ENCODE data around the gene TMEM163.

Gene TMEM163

DNA sequence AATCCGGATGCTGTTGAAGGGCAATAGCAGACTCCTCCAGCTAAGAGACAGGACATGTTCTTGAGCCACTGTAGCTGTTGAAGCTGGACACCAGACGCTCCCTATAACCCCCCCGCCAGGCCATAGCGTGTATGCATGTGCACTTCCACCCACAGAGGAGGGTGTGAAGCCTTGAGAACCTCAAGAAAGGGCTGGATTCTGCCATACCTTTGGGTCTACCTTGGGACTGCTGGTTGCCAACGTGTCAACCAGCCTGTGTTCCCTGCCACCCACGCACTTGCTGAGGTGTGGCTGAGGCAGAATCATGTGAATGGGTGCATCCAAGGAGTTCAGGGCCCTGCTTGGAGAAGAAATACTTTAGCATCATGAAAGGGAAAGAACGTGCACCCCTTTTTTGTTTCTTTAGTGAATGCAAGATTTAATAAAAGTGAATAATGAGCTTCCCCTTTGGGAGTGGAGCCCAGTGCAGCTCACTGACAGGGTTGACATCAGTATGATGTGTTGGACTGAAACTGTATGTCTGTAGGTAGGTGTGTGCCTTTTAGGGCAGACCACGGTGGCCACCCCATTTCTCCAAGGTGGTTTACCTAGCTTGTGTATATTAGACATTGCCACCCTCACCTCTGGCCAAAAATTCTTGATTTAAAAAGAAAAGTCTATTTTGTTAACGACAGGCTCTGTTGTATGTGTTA is 266.6 kb downstream of the TMEM163 start:
- no peak for DNase-seq

DNA sequence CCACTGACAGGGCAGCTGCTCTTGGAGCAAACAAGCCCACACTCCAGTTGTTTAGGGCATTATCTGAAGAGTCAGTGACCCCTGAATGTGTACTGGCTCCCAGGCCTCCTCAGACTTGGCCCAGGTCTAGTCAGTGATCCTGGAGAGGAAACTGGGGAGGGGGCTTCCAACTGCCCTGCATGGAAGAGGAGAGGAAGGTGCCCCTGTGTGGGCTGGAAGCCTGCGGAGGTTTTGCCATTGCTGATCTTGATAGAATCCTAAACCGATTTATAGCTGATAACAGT is 267.5 kb downstream of the TMEM163 start:
- no peak for DNase-seq

DNA sequence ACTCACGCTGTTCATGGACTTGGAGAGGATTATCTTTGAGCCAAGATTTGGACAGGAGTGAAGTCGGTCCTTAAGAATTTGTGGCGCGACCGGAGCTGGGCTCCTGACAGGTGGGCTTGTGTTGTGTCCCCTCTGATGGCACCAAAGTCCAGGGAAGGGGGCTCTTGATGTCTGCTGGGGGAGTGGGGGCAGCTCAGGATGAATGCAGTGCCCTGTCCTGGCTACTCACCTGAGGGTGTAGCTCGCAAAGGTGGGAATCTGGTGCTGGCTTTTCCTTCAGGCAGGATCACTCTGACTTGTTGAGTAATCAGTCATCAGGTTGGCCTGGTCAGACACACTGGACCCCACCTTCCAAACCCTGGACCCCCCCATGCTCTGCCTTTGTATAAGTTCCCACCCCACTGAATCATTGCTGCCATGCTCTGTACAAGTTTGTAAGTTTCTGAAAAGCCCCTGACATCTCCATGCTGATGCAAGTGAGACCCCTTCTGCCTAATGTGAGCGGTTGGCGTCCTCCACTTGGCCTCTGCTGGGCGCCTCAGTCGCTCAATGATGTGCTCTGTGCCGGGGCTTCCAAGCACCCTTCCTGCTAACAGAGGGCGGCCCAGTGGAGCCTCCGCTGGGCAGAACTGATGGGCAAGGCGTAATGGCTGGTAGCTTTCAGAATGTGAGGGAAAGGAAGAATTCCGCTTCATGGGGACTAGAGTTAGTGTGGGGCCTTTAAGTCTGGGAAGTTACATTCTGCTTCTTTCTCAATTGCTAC is 268.9 kb downstream of the TMEM163 start:
- no peak for DNase-seq

DNA sequence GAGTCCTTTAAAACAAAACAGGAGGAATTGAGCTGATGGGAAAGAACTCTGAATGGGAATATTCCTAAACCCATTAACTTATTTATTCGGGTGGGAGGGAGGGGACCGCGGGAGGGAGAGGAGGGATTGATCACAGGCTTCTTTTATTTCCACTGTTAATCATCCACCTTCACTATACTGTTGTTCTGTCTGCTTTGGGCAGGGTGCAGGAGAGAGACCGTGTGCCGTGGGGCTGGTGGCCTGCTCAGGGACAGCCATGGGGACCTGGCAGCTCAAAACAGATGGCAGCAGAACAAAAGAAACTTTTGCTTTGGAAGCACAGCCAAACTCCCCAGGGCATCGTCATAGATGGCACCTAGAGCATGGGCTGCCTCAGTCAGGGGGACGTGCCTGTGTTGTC is 269.6 kb downstream of the TMEM163 start:
- DNase-seq = no peak

DNA sequence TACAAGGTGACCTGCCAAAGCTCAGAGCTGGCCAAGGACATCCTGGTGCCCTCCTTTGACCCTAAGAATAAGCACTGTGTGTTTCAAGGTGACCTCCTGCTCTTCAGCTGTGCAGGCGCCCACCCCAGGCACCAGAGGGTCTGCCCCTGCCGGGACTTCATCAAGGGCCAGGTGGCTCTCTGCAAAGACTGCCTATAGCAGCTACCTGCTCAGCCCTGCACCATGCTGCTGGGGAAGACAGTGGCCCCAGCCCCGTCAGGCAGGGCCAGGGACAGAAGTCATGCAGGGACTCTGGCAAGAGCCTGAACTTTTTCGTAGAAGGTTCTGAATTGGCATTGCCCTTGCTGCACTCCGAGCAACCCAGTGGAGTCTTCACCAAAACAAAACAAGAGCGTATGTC is 270.1 kb downstream of the TMEM163 start:
- no peak for DNase-seq

DNA sequence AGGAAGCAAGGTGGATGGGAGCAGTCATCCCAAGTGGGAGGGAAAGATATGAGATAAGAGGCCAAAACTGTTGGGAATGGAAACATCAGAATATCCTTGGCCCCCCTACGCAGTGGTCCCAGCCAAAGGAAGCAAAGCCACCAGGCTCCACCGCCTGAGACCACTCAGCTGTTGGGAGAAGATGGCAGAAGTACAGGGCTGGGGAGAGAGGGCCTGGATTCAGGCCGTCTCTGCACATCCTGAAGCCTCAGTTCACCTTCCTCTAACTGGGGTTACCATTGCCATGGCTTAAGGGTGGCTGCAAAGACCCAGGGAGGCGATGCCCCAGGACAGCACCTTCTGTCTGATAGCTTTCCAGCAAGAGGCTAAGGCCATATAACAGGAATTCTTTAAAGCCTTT is 271.1 kb downstream of the TMEM163 start:
- no peak for DNase-seq

DNA sequence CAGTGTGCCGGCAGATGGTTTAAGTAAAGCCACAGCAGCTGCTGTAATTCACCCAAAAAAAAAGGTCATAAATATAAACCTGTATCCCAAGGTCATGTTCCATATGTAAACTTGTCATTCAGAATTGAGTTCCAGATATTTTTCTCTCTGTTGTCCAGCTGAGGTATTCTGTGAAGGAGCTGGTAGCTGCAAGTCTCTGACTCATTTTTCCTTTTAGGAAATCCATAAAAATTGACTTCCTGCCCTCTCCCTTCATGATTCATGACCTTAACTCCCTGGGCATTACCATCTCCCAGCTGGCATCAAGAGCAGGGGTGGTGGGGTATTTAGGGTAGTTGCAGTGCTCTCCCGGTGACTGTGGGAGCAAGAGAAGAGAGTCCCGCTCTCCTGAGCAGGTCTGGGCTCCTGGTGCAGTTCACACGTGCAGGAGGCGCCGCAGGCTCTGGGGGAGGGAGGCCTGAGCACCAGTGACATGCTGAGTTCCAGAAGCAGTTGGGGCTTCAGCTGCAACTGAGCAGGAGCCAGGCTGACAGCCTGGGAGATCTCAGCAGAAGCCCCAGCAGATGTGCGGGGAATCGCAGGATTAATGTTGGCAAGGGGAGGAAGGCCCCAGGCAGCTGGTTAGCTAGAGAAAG is 272.3 kb downstream of the TMEM163 start:
- no peak for DNase-seq

DNA sequence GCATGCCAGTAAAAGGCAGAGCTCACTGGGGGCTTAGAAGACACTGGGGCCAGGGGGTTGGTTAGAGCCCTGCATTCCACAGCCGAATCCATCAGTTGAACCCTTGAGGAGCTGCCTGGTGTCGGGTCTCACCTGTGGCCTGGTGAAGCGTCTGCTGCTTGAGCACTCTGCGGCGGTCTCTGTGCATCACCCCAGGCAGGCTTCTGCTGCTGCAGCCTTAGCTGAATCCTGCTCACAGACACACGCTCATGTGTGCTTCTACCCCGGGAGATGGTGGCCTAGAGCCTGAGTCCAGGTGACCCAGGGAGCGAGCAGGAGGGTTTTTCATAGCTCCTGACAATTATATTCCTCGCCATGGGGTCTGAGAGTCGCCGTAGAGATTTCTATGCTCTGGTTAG is 272.8 kb downstream of the TMEM163 start:
- DNase-seq = no peak

DNA sequence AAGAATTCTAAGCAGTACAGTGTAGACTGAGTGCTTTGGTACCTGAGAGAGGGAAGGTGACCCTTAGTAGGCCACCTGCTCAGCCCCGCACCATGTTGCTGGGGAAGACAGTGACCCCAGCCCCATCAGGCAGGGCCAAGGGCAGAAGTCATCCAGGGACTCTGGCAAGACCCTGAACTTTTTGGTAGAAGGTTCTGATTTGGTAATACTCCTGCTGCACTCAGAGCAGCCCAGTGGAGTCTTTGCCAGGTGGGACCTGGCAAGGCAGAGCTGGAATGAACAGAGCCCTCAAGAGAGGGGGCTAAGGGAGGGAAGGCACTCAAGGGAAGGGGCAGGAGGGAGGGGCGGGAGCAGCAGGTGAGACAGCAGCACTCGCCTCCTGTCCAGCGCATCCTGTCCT is 273.7 kb downstream of the TMEM163 start:
- DNase-seq = no peak

DNA sequence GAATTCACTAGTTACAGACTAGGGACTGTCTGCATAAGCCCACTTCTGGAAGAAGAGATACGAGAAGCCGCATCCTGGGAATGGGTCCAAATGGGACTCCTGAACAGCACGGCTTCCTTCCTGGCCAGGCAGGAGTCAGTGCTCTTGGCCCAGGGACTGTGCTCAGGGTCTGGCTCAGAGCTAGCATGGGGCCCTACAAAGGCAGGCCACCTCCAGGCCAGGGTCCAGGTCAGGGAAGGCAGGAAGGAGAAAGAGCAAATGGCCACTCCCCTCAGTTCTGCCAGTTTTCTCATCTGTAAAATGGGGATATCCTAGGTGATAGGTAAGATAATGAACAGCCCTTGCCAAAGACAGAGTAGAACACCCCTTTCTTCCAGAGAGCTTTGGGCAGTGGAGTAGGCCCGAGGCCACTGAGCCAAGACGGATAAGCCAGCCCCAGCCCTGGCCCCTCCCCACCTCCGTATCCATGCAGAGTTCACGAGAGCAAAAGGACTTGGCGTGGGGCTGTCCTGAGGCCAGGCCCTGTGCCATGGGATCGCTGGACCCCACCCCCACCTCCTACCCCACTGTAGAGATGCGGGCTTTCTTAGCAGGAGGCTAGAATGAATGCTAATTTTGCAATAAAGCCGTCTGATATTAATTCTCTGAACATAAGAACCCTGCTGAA is 274.9 kb downstream of the TMEM163 start:
- no peak for DNase-seq

DNA sequence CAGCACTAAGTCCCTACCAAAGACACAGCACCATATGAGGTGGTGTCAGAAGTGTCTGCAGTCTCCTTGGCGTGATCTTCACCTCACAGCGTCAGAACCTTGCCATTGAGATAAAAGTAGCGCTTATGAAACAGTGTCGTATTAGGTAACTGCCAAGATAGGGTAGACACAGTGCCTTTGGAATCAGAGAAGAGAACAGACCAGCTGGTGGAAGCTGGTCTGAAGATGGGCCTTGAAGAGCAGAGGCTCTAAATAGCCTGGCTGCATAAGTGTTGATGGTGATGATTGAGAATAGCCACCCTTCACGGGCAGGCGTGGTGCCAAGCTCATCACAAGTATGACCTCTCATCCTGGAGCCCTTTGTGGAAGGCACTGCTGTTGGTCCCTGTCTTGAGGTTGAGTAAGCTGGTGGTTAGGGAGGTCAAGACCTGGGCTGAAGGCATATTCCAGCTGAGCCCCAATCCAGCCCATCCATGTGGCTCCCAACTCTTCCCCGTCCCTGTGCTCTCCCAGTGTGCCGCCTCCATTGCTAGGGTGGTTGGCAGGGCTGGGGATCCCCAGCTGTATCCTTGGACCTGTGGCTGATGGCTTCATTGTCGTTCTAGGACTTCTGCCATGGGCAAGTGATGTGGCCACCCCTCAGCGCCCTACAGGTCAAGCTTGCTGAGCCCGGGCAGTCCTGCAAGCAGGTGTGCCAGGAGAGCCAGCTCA is 277.5 kb downstream of the TMEM163 start:
- no peak for DNase-seq

DNA sequence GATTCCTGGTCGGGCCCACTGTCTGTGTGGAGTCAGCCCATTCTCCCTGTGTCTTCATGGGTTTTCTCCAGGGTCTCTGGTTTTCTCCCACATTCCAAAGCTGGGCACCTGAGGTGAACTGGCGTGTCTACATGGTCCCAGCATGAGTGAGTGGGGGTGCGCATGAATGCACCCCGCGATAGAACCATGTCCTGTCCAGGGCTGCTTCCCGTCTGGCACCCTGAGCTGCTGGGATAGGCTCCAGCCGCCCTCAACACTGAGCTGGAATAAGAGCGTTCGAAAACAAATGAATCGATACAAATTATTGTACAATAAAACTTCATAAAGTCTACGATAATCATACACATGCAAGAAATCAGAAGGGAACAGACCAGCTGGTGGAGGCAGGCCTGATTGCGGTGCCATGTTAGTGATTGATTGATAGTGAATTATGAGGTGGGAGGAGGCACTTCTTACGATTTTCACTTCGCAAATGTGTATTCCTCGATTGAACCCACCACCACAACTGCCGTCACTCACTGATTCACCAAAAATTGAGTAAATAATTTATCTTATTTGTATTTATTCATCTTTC is 278.4 kb downstream of the TMEM163 start:
- no peak for DNase-seq

DNA sequence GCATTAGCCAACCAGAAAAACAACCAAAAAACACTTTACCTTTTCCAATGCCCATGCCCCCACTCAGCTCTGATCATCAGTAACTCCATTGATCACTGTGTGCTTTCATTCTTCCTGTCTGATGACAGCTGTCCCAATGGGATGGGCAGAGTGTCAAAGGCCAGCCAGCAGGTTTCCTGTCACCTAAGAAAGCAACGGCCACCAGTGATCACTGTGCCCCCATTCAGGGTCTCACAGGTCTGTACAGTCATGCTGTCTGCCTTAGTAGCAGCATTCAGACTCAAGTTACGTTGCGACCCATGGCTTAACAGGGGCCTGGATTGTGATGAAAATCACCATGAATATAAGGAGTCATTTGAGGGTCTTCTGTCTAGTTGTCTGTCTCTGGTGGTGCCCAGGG is 280.4 kb downstream of the TMEM163 start:
- DNase-seq = no peak

DNA sequence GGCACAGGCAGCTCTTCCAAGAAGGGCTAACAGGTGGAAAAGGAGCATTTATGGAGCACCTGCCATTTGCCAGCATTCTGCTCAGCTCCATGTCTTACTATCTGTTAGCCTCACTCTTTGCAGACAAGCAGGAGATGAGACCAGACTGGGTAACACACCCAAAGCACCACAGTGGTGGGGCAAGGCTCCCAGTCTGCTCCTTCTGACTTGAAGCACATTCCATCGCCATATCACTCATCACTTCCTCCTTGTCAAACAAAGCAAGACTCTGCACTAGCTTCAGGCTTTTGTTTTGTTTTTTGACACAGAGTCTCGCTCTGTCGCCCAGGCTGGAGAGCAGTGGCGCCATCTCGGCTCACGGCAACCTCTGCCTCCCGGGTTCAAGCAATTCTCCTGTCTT is 282.1 kb downstream of the TMEM163 start:
- no peak for DNase-seq

DNA sequence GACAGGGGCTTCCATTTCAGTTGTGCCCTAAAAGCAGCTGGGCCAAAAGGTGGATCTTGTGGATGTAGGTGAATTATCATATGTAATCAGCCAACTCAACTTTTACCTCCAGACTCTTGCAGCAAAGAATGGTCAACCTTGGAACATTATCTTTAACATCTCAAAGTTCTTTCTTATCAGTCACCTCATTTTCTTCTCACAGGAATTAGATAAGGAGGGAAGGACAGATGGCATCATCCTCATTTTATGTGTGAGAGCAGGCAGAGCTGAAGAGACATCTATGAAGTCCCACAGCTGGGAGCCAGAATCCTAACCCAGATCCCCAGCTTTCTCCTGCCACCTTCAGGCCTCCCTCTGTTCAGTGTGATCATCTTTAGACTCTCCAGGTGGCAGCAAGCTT is 282.9 kb downstream of the TMEM163 start:
- no peak for DNase-seq

DNA sequence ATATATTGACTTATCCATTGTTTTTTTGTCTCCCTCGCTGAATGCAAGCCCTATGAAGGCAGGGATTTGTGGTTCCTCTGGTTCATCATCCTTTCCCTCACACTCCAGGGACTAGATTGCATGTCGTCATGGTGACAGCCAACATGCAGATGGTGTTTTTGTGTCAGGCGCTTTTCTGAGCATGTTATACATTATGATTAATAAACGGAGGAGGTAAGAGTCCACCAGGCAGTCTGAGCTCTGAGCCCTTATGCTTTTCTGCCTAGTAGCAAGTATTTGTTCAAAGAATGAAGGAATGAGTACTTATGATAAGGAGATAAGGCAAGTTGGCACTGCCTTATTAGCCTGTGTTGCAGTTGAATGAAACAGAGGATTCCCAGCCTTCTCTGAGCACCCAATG is 283.3 kb downstream of the TMEM163 start:
- no peak for DNase-seq

DNA sequence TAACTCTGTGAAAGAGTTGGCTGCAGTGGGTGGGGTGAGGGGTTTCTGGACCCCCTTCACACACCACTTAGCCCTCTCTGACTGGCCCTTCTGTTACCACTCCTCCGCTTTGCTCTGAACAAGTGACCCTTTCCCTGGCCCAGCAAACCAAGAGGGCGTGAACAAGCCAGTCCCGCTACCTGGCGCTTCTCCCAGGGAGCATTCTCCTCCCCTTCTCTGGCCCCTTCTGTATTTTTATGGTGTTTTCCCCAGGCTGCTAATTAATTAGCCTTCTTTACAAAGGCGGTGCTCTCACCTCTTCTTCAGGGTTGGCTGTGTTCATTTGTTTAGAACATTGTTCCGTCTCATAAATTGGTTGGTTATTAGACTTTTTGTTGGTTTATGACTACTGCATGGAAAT is 284.8 kb downstream of the TMEM163 start:
- DNase-seq = no peak

DNA sequence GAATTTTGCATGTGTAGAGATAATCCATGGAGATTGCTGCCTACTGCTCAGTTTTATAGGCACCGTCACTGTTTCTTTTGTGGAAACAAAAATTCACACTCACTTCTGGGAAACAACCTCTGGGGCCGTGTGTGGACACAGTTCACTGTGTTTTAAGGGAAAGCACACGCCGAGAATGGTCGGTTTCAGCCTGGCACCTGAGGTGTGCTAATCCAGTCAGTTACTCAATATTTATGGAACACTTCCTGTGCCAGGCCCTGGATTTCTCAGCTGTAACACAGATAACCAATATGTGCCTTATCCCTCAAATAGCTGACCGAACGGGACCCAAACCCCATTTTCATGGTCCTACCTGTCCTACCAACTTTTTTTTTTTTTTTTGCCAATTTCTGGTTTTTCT is 285.3 kb downstream of the TMEM163 start:
- no peak for DNase-seq

DNA sequence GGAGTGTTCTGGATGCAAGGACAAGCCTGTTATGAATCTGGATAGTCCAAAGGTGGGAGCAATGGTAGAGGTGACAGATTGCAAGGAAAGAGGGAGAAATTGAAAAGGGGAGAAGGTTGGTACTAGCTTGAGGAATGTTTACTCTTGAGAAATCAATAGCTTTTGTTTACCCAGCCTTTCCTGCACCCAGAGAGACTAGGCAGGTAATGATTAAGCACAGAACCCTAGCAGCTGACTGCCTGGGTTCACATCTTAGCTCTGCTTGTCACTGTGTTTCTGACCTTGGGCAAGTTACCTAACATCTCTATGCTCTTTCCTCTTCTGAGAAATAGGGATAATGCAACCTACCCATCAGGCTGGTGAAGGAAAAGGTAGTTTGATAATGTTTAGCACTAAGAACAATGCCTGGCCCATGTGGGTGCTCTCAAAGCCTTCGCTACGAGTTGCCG is 286.3 kb downstream of the TMEM163 start:
- DNase-seq = no peak

DNA sequence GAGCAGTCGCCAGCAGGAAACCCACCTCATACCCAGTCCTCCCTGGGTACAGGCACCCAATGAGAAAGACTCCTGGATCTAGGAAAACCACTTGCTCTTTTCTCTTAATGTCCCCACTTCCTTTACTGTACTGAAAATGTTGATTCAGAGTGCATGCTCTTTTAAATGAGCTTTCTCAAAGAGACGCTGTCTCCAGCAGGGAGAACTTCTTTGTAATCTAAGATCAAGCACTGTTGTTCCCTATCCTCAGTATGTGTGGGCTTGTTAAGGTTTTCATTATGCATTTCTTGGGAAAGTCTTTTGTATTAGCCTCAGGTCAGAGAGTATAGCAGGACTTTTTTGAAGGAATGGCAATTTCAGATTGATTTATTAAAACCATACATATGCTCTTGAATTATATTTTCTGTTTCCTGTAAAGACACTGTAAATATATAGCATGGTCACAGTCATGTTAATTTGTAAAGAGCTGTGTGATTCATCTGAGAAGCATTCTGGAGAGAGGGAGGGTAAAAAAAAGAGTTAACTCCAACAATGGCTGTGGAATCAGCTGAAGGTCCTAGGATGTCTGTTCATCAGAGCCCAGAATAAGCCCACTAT is 286.9 kb downstream of the TMEM163 start:
- DNase-seq = no peak

DNA sequence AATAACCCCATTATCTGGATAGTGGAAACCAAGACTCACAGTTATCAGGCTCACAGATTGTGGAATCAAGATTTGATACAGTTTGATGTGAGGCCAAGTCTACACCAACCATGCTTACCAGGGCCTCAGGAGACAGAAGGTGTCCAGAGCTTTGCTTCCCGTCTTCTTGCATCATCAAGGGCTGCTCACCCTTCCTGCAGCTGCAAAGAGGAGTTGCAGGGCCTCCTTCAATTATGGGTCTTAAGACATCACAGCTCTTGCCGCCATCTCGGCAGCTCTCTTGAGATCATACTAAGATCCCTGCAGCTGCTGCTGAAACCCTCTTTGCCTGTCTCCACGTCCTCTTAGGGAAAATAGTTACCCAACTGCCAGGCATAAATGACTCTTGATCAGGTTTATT is 288.9 kb downstream of the TMEM163 start:
- DNase-seq = no peak

DNA sequence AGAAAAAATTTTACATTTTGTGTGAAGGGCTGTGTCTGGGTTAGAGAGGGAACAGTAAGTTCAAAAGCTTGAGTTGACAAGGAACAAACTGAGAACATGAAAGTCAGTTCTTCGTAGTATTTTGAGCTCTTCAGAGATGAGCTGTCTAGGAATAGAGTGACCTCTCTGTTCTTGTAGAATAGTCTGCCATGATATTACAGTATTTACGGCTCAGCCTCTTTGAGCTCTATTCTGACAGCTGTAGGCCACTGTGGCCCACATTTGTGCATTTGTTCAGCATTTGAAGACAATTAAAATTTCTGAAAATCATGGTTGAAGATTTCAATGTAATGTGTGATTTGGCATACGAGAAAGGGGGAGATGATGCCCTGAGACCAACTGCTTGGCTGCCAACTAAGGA is 292.1 kb downstream of the TMEM163 start:
- no peak for DNase-seq

All from activated gamma-delta T cell (primary cell).